GM12878 (cell line): ENCODE measurements around the gene TANC1. TPM values are rescaled to one million over a fixed set of nuclear protein-coding genes. Genes with fewer than 3 reads are reported as not detected.

Experiments
- BHLHE40 ChIP-seq, 2 experiments: fragments of 450-650 bp in 1 of 2; IDR thresholded peaks; 2 replicates each; pipeline ENCODE4 v1.6.1; 2011 to 2017; ENCODE audit warnings: low read depth in 2 of 2, borderline replicate concordance in 1 of 2, improper control_type of control experiment in 1 of 2, low read length in 1 of 2, mild to moderate bottlenecking in 1 of 2
- HDAC6 ChIP-seq: fragments of 200-600 bp; sonication (generic); IDR thresholded peaks from one replicate; pipeline ENCODE4 v1.8.0; 2017; ENCODE audit warnings: antibody characterized with exemption; ENCODE audit not compliant: unreplicated experiment
- IKZF1 ChIP-seq: fragments of 450-650 bp; conservative IDR thresholded peaks from 2 replicates; pipeline ENCODE4 v1.6.1; 2017; ENCODE audit warnings: antibody characterized with exemption, mild to moderate bottlenecking
- NBN ChIP-seq: fragments of 450-650 bp; IDR thresholded peaks from 2 replicates; pipeline ENCODE4 v1.6.1; 2016
- NR2C2 ChIP-seq: IDR thresholded peaks from 2 replicates; pipeline ENCODE4 v1.6.1; 2011; ENCODE audit warnings: borderline replicate concordance, low read depth; ENCODE audit not compliant: control insufficient read depth, insufficient read length
- SMC3 ChIP-seq: IDR thresholded peaks from 2 replicates; pipeline ENCODE4 v1.6.1; 2011; ENCODE audit warnings: low read length, improper control_type of control experiment, borderline replicate concordance
- USF1 ChIP-seq: IDR thresholded peaks from 2 replicates; pipeline ENCODE4 v1.6.1; 2011; ENCODE audit warnings: borderline replicate concordance, low read depth, mild to moderate bottlenecking, moderate library complexity, mixed read lengths, low read length; ENCODE audit not compliant: insufficient read depth; ENCODE audit errors: extremely low read length
- YBX1 ChIP-seq: fragments of 450-650 bp; IDR thresholded peaks from 2 replicates; pipeline ENCODE4 v1.6.1; 2016; ENCODE audit warnings: antibody characterized with exemption
- polyA plus RNA-seq, 11 experiments: library from polyadenylated mRNA; depleted of rRNA in 4 of 11; unstranded in 6 of 11; stranded (reverse) in 5 of 11; fragments of >200 nt; fragmentation: Nextera tagmentation in 4 of 11; fragmentation: Illumina TruSeq in 1 of 11; extraction: Ambion mirVana in 4 of 11; extraction: Trizol in 1 of 11; gene quantifications; 1 replicate in 1 of 11; 2 replicates in 10 of 11; pipeline versions ENCODE4 v1.2.1 to v1.2.3, GENCODE V29; 2011 to 2016; ENCODE audit warnings: inconsistent platforms in 2 of 11, missing spikeins in 2 of 11, low read depth in 1 of 11
- total RNA-seq, 4 experiments: library from RNA; depleted of rRNA in 3 of 4; stranded (reverse); fragments of >200 nt in 3 of 4; fragmentation: Illumina TruSeq in 1 of 4; extraction: Trizol in 1 of 4; gene quantifications; 2 replicates each; pipeline versions ENCODE4 v1.2.1 to v1.2.3, GENCODE V29; 2013 to 2021
- TF ChIP-seq, protein P1 (sequence below): fragments of 450-650 bp; IDR thresholded peaks from 2 replicates; pipeline ENCODE4 v1.6.1; 2017; ENCODE audit warnings: mild to moderate bottlenecking, moderate library complexity

The TANC1 gene
- total and polyA plus RNA-seq, 10 of the 15 experiments (the other 5 are each of a cell fraction or from before 2014, with no cell fraction given) = 0.05 to 5.0 (median 0.34) TPM

DNA sequence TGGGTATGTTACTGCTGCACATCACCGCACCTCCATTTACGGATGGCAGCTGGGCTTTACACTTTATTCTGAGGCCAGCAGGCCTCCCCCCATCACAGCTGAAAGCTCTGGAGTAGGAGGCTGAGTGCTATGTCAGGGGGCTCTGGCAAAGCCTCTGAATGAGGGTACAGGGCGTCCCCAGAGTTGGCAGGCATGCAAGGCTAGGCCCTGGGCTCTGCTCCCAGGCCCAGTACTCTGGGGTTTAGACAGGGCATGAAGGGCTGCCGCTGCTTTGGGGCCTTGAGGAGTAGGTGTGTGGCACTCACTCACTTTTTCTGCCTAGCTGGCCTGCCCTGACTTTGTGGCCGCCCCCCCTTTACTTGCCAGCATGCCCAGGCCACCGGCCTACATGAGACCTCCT lies 227.3 kb downstream of the TANC1 start (continued):
- TF ChIP-seq SMC3 = no peak
- TF ChIP-seq, protein P1, sequence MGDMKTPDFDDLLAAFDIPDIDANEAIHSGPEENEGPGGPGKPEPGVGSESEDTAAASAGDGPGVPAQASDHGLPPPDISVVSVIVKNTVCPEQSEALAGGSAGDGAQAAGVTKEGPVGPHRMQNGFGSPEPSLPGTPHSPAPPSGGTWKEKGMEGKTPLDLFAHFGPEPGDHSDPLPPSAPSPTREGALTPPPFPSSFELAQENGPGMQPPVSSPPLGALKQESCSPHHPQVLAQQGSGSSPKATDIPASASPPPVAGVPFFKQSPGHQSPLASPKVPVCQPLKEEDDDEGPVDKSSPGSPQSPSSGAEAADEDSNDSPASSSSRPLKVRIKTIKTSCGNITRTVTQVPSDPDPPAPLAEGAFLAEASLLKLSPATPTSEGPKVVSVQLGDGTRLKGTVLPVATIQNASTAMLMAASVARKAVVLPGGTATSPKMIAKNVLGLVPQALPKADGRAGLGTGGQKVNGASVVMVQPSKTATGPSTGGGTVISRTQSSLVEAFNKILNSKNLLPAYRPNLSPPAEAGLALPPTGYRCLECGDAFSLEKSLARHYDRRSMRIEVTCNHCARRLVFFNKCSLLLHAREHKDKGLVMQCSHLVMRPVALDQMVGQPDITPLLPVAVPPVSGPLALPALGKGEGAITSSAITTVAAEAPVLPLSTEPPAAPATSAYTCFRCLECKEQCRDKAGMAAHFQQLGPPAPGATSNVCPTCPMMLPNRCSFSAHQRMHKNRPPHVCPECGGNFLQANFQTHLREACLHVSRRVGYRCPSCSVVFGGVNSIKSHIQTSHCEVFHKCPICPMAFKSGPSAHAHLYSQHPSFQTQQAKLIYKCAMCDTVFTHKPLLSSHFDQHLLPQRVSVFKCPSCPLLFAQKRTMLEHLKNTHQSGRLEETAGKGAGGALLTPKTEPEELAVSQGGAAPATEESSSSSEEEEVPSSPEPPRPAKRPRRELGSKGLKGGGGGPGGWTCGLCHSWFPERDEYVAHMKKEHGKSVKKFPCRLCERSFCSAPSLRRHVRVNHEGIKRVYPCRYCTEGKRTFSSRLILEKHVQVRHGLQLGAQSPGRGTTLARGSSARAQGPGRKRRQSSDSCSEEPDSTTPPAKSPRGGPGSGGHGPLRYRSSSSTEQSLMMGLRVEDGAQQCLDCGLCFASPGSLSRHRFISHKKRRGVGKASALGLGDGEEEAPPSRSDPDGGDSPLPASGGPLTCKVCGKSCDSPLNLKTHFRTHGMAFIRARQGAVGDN = no peak
- no peak for TF ChIP-seq BHLHE40 (IDR thresholded peaks at IDR 0.05; ENCODE audit: borderline replicate concordance in 1 of 2, low read depth in 2 of 2, low read length in 1 of 2)
- no peak for TF ChIP-seq YBX1
- no peak for TF ChIP-seq IKZF1
- TF ChIP-seq NBN = no peak
- TF ChIP-seq HDAC6 = no peak
- TF ChIP-seq USF1 = no peak
- no peak for TF ChIP-seq NR2C2
- TF ChIP-seq, all 136 proteins: peak for 0
